Endothelial cell of umbilical vein (primary cell): Measurements from ENCODE around the gene PTX3. TPM values are rescaled to one million over a fixed set of nuclear protein-coding genes. Genes with fewer than 3 reads are reported as not detected.

Source experiments
- BruUV-seq: library from RNA; stranded (reverse); fragments of 400-500 nt; replicated peaks from 2 replicates; lab custom pipeline; 2021; lab: Mats Ljungman, UMichigan
- CTCF ChIA-PET: fragments of 300-600, 350-600 bp; sonication (Branson Sonifier 250); formaldehyde crosslinking; loops from one replicate; lab custom pipeline; 2021; ENCODE audit warnings: antibody characterized with exemption, inconsistent platforms; lab: Charles Lee
- POLR2A ChIA-PET: fragments of 300-600, 350-600 bp; sonication (Branson Sonifier 250); formaldehyde crosslinking; loops from one replicate; lab custom pipeline; 2021; ENCODE audit warnings: antibody characterized with exemption, inconsistent platforms; lab: Charles Lee
- DNase-seq: peaks from one replicate; pipeline ENCODE4 v3.0.0-alpha.2; 2011; ENCODE audit warnings: low read depth, low spot score
- FAIRE-seq: peaks from 2 replicates; lab custom pipeline; 2011; peaks lifted over from hg19 to GRCh38; lab: Jason Lieb, UNC
- H2AFZ ChIP-seq: 2 replicates; pipeline ENCODE4 v1.6.0; 2012; ENCODE audit warnings: low read depth, low read length, control low read depth, inconsistent platforms
- H3K27ac ChIP-seq: 2 replicates; pipeline ENCODE4 v1.5.1; 2011; ENCODE audit warnings: low read depth, mild to moderate bottlenecking, control low read depth, low read length, moderate library complexity; ENCODE audit not compliant: insufficient read depth
- H3K27me3 ChIP-seq, 2 experiments: 2 replicates each; pipeline versions ENCODE4 v1.6.0 to v1.6.1; 2011; ENCODE audit warnings: low read length in 2 of 2, mixed read lengths in 1 of 2; ENCODE audit not compliant: control insufficient read depth in 2 of 2, insufficient read depth in 2 of 2
- H3K36me3 ChIP-seq, 2 experiments: 2 replicates in 1 of 2; 3 replicates in 1 of 2; pipeline ENCODE4 v1.5.1; 2011; ENCODE audit warnings: low read length in 2 of 2, mild to moderate bottlenecking in 1 of 2, moderate library complexity in 1 of 2; ENCODE audit not compliant: control insufficient read depth in 2 of 2, insufficient read depth in 2 of 2; ENCODE audit errors: extremely low read depth in 1 of 2
- H3K4me1 ChIP-seq: 3 replicates; pipeline ENCODE4 v1.5.1; 2011; ENCODE audit warnings: mild to moderate bottlenecking, low read length; ENCODE audit not compliant: control insufficient read depth, insufficient read depth; ENCODE audit errors: extremely low read depth
- H3K4me2 ChIP-seq: 2 replicates; pipeline ENCODE4 v1.6.1; 2011; ENCODE audit warnings: low read length, control low read depth, mixed read lengths; ENCODE audit not compliant: insufficient read depth
- H3K4me3 ChIP-seq, 3 experiments: fragments of 200-600 bp in 1 of 3; sonication (generic), shearing (Covaris generic) in 1 of 3; replicated peaks in 1 of 3; 2 replicates each; pipeline ENCODE4 v1.5.1; 2011 to 2016; ENCODE audit warnings: control low read depth in 3 of 3, low read length in 3 of 3, mild to moderate bottlenecking in 2 of 3, inconsistent platforms in 1 of 3, low read depth in 1 of 3, moderate library complexity in 1 of 3; ENCODE audit not compliant: insufficient read depth in 1 of 3
- H3K79me2 ChIP-seq: 2 replicates; pipeline ENCODE4 v1.6.0; 2012; ENCODE audit warnings: low read length, inconsistent platforms; ENCODE audit not compliant: control insufficient read depth, insufficient read depth
- H3K9ac ChIP-seq: replicated peaks from 2 replicates; pipeline ENCODE3; 2011; ENCODE audit warnings: low read length, control low read depth; ENCODE audit not compliant: insufficient read depth; ENCODE audit errors: extremely low read depth
- H3K9me1 ChIP-seq: replicated peaks from 3 replicates; pipeline ENCODE4 v1.6.0; 2011; ENCODE audit warnings: mild to moderate bottlenecking, low read length; ENCODE audit not compliant: control insufficient read depth, insufficient read depth; ENCODE audit errors: extremely low read depth
- H3K9me3 ChIP-seq: replicated peaks from 2 replicates; pipeline ENCODE4 v1.5.1; 2012; ENCODE audit warnings: low read length, inconsistent platforms; ENCODE audit not compliant: control insufficient read depth, insufficient read depth
- H4K20me1 ChIP-seq: replicated peaks from 2 replicates; pipeline ENCODE3; 2011; ENCODE audit warnings: mild to moderate bottlenecking, low read length; ENCODE audit not compliant: control insufficient read depth, insufficient read depth; ENCODE audit errors: extremely low read depth
- CTCF ChIP-seq, 2 donors: IDR thresholded peaks; 1 replicate in 1 of 2; 2 replicates in 1 of 2; pipeline ENCODE4 v1.5.1; 2011; ENCODE audit warnings: low read length in 2 of 2, mild to moderate bottlenecking in 2 of 2, moderate library complexity in 2 of 2, control low read depth in 1 of 2, inconsistent platforms in 1 of 2, low read depth in 1 of 2; ENCODE audit not compliant: insufficient read depth in 1 of 2; ENCODE audit errors: extremely low read depth in 1 of 2
- EZH2 ChIP-seq: IDR thresholded peaks from 2 replicates; pipeline ENCODE4 v1.6.1; 2012; ENCODE audit warnings: borderline replicate concordance, low read depth, mild to moderate bottlenecking, moderate library complexity, low read length, inconsistent platforms; ENCODE audit not compliant: severe bottlenecking
- FOS ChIP-seq: IDR thresholded peaks from 2 replicates; pipeline ENCODE4 v1.6.1; 2011; ENCODE audit warnings: mild to moderate bottlenecking, low read length, moderate library complexity, borderline replicate concordance; ENCODE audit not compliant: insufficient read depth
- GATA2 ChIP-seq: IDR thresholded peaks from 2 replicates; pipeline ENCODE4 v1.7.0; 2011; ENCODE audit warnings: low read depth, mild to moderate bottlenecking, moderate library complexity, mixed read lengths, low read length; ENCODE audit not compliant: insufficient read length, insufficient read depth
- JUN ChIP-seq: IDR thresholded peaks from 2 replicates; pipeline ENCODE4 v1.6.1; 2011; ENCODE audit warnings: borderline replicate concordance, low read depth; ENCODE audit not compliant: insufficient read length, insufficient read depth
- MAX ChIP-seq: IDR thresholded peaks from 2 replicates; pipeline ENCODE4 v1.6.1; 2011; ENCODE audit not compliant: insufficient read depth, insufficient read length
- MYC ChIP-seq: IDR thresholded peaks from one replicate; pipeline ENCODE4 v1.6.1; 2011; ENCODE audit warnings: mild to moderate bottlenecking, low read depth, low read length
- POLR2A ChIP-seq: IDR thresholded peaks from 2 replicates; pipeline ENCODE4 v1.6.1; 2012; ENCODE audit warnings: low read depth, mild to moderate bottlenecking, control low read depth, low read length
- POLR2AphosphoS5 ChIP-seq: IDR thresholded peaks from 2 replicates; pipeline ENCODE4 v1.6.1; 2012; ENCODE audit warnings: low read depth, mild to moderate bottlenecking, control low read depth, low read length, moderate library complexity; ENCODE audit not compliant: insufficient read depth
- dilution Hi-C: fragments of 300-500 bp; cut with MboI; formaldehyde crosslinking; loops from one replicate; pipeline ENCODE4 v1.15.0; 2019; ENCODE audit warnings: low sequenced_read_pairs; ENCODE audit not compliant: extremely low pct_ligation_motif_present
- intact Hi-C: fragments of 100-400 bp; cut with micrococcal nuclease; formaldehyde crosslinking; loops from one replicate; pipeline ENCODE4 v1.10.0; 2022
- polyA plus RNA-seq, 4 experiments: library from polyadenylated mRNA; depleted of rRNA in 3 of 4; stranded (reverse) in 3 of 4; unstranded in 1 of 4; fragments of >200 nt; gene quantifications; 2 replicates each; pipeline versions ENCODE4 v1.2.1 to v1.2.3, GENCODE V29; 2011 to 2012; ENCODE audit warnings: missing spikeins in 1 of 4
- total RNA-seq: library from RNA; stranded (reverse); gene quantifications from 2 replicates; pipeline ENCODE4 v1.2.3, GENCODE V29; 2021

PTX3 gene
- total and polyA plus RNA-seq, 2 donors (not counting 3 experiments of a cell fraction or from before 2014, with no cell fraction given) = 122 to 172 TPM

- Histone ChIP-seq H3K4me3 (peak overlapping the region in 1 of 3 experiments; percentile 3), H4K20me1 (no peaks in the 10 kb centered on the region), H3K4me1 (peaks cover 36% of the 10 kb centered on the region), H2AFZ (no peak overlapping the region), H3K79me2 (peaks cover 49% of the 10 kb centered on the region), H3K9me3 (no peaks in the 10 kb centered on the region), H3K9me1 (no peaks in the 10 kb centered on the region), H3K27me3 (no peaks in the 10 kb centered on the region), H3K9ac (peak overlapping the region; percentile 15), H3K4me2 (peak overlapping the region; percentile 3), H3K36me3 (peaks cover 4 to 19% of the 10 kb centered on the region in 2 experiments), H3K27ac (peak overlapping the region; percentile 60)
- dilution Hi-C loops (no loop called here), intact Hi-C loops (loop anchor here (2.0 kb wide), 1 partner anchor 73 kb away; no protein-coding TSS in a partner anchor)
- TF ChIP-seq MAX = no peak
- TF ChIP-seq GATA2 = no peak
- TF ChIP-seq POLR2A = no peak
- peak; percentile 71 for TF ChIP-seq FOS
- no peak for TF ChIP-seq MYC
- no peak for TF ChIP-seq EZH2
- TF ChIP-seq POLR2AphosphoS5 = peak; percentile 33
- peak; percentile 78 for TF ChIP-seq JUN
- no peak for TF ChIP-seq CTCF (IDR thresholded peaks at IDR 0.05; ENCODE audit: extremely low read depth in 1 of 2, insufficient read depth in 1 of 2, low read depth in 1 of 2, low read length in 2 of 2)
- FAIRE-seq (peak; percentile 24), DNase-seq (peak; percentile 90)
- ChIA-PET CTCF (interaction anchor here (1.0 to 1.3 kb wide), 3 partner anchors 15 to 26 kb away, joined by 3 to 5 read pairs (median 4); no protein-coding TSS in a partner anchor), POLR2A (no interaction called here)
- BruUV-seq = no TSS peak
Measured at GRCh38 chr3:157460253-157460652, 23.6 kb downstream of the PTX3 start.
